HG03135 (cell line): ENCODE measurements around the gene HIGD2A.
A peak's percentile ranks its signal among the peaks of the same experiment; 100 is the strongest.

Source experiments
- ATAC-seq: cut with Tn5 transposase; IDR thresholded peaks from one replicate; pipeline ENCODE4 v1.9.1; 2021; ENCODE audit warnings: mild to moderate bottlenecking, moderate library complexity; ENCODE audit not compliant: unreplicated experiment

HIGD2A gene

DNA sequence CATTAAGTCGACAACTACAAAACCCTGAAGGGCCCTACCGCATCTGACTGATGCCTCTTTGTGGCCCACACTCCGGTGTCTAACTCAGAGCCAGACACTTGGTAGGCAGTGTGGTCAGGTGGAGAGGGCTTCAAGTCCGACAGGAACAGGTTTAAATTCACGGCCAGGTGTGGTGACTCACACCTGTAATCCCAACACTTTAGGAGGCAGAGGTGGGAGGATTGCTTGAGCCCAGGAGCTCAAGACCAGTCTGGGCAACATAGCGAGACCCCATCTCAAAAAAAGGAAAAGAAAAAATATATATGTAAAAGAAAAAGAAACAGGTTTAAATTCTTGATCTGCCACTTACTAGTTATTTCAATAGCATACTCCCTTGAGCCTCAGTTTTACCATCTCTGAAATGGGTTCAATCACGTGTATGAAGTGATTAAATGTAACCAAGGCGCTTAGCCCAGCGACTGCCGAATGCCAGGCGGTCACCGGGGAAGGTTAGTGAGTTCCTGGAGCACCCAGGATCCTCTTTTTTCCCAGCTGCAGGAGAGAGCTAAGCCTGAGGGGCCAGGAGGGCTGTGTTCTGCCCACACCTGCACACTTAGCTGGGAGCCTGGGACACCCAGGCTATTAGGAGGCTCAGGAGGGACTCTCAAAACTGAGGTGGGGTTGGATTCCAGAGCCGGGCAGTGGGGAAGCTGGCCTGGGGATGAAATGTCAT, 26.8 kb downstream of the HIGD2A start:
- ATAC-seq: no peak

DNA sequence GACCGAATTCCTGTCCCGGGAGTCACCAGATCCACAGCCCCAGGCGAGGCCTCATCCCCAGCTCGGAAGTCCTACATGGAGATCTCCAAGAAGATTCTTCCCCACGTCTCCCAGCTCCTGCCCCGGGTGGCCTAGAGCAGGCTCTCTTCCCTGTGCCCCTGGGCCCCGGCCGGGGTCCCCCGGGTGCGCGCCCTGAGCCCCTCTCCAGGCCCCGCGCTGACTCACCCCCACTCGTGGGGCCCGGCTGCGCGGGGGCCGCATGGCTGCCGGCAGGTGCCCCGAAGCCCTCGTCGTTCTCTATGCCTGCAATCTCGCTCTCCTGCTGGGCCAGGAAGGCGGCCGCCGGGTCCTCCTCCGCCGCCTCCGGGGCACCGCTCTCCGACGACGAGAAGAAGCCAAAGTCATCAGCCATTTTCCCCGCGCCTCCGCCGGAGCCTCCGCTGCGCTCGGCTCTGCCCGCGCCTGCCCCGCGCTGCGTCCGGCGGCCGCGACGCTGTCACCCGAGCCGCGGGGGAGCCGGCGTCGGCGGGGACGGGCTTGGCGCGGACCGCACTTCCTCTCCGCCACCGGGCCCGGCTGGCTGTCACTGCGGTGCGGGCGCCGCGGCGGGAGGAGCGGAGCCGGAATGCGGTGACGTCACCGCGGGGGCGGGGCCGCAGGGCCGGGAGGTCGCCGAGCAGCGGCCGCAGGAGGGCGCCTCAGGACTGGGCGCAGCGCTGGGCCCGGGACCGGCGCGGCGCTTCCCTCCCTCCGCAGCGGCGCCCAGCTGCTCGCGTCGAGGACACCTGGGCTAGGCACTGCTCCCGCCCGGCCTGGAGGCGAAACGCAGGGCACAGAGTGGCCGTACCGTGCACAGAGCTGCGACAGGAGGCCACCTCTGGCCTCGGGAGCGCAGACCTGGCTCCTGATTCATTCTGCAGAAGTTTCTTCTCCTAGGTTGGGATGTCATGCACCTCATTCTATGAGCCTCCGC, 27.7 kb downstream of the HIGD2A start, which contains the start of gene CLTB:
Gene CLTB (minus strand): TSS at position 588 of the 973 bp plus-strand sequence. CDS start 176 bp downstream, at position 412.
- ATAC-seq: peak; percentile 82

DNA sequence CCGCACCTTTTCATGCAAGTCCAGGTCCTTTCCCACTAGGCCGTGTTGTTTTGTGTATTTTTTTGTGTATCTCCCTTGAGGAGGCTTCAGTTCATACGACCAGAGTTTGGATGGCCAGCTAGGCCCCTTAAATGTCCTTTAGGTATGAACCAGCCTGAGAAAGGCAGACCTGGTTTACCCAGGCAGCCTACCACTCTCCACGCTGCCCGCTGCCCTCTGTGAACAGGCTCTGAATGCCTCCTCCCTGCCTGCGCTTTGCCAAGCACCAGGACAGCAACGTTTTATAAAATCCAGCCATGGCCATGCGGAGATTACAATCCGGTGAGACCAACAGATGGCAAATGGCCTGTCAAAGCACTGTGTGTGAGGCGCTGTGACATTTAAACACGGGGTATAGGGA, 28.4 kb downstream of the HIGD2A start:
- no peak for ATAC-seq

DNA sequence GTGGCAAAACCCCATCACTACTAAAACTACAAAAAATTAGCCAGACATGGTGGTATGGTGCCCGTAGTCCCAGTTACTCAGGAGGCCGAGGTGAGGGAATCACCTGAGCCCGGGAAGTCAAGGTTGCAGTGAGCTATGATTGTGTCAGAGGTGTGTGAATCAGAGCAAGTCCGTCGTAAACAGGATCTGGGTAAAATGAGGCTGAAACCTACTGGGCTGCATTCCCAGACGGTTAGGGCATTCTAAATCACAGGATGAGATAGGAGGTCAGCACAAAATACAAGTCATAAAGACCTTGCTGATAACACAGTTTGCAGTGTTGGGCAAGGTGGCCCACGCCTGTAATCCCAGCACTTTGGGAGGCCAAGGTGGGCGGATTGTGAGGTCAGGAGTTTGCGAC, 29.7 kb downstream of the HIGD2A start:
- ATAC-seq: no peak

DNA sequence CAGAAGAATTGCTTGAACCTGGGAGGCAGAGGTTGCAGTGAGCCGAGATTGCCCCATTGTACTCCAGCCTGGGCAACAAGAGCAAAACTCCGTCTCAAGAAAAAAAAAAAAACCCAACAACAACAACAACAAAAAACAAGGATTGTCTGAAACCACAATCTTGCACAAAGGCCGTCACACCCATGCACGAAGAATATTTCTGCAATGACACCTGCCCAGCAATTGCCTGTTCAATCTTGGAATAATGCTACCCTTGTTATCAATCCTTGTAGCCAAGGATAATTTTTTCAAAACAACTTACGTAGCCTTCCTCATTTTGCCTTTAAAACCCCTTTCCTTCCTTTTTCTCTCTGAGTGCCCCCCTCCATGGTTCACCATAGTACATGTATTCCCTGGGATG, 31.5 kb downstream of the HIGD2A start:
- ATAC-seq: no peak

DNA sequence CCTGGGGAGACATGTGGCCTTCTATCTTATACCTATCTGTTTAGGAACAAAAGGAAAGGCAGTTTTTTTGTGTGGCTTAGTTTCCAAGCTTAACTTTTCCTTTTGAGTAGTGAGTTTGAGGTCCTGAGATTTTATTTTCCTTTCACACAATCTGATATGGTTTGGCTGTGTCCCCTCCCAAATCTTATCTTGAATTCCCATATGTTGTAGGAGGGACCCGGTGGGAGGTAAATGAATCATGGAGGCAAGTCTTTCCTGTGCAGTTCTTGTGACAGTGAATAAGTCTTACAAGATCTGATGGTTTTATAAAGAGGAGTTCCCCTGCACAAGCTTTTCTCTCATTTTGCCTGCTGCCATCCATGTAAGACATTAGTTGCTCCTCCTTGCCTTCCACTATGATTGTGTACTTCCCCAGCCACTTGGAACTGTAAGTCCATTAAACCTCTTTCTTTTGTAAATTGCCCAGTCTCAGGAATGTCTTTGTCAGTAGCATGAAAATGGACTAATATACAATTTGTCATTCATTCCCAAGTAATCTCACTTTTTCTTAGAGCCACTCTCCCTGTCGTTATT, 32.5 kb downstream of the HIGD2A start:
- no peak for ATAC-seq

DNA sequence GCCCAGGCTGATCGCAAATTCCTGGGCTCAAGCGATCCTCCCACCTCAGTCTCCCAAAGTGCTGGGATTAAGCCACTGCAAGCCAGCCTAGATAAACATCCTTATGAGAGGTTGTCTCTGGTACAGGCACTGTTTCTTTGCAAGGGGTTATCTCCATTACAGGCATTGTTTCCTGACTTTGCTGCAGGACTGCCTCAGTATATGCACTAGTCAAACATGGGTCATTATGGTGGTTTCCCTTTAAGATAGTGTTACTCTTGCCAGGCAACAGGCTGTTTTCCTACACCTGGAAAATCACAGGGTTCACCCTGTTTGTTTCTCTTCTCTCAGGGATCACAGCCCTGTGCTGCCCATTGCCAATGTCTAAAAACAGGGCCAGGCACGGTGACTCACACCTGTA, 35.6 kb downstream of the HIGD2A start:
- ATAC-seq: no peak

DNA sequence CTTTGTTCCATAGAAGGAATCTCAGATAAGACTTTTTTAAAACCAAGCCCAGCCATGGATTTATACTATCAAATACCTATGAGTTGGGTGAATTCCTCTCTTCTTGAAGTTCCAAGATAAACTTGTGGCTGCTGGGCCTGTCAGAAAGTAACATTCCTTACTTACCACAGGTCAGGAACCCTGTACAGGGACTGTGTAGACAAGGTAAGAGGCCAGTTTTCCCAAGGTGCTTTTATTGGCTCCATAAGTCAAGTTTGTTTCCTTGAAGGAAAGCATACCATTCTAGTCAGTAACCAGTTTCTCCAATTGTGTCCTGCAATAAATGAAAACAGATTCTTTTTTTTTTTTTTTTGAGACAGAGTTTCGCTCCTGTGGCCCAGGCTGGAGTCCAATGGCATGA, 36.6 kb downstream of the HIGD2A start:
- ATAC-seq: no peak

DNA sequence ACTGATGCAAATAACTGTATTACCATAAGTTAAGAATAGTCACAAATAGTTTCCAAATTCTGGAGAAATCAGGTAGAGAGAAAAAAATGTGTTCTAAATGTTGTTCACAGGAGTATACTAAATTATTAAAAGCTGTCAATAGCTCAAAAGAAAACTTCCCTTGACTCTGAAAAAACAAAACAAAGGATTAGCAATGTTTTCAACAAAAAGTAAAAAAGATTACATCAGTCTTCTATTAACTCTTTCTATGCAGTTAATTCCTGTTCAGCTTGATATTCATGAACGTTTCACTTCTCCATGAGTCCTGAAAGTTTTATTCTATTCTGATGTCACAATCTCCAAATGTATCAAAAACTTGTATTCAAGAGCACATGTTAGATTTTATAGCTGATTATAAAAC, 37.2 kb downstream of the HIGD2A start:
- no peak for ATAC-seq

DNA sequence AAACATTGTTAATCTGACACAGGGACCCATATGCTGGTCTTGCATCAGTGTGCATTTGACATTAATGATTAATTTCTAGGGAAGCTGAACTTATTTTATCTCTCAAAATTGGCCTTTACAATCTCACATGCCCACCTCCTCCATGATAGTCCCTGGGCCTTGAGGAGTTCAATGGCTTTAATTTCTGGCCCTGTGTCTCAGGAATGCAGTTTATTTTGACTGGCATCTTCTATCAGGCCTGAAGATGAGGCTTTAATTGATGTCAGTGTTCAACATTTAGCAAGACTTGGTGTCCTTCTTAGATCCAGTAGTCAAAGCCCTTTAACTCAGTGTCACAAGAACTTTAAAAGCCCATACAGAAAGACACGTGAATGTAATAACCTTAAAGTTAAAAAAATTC, 38.3 kb downstream of the HIGD2A start:
- ATAC-seq: no peak

DNA sequence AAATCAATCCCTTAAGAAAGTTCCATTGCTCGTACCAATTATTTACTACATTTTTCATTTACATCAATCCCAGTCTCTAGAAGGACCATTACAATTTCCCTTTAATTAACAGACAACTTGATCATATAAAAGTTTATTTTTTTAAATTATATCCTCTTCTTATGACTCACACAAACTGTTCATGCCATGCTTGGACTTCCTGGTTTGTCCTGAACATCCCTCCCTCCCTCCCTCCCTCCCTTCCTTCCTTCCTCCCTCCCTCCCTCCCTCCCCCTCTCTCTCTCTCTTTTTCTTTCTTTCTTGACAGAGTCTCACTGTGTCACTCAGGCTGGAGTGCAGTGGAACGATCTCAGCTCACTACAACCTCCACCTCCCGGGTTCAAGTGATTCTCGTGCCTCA, 39.4 kb downstream of the HIGD2A start:
- ATAC-seq: no peak

DNA sequence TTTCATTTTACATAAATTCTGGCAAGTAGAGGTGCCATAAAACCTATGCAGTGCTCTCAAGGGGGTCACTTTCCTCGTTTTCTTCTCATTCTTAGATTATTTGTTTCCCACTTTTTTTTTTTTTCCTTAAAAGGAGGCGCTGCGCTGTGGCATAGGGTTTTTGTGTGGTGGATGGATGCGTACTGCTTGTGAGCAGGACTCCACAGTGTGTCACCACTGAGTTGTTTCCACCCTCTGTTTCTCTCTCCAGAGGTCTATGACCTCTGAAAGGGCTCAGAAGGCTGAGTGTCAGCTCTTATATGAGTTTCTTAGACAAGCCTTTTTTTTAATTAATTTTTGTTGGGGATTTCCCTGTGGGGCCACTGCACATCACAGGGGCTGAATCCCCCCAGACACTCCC, 41.4 kb downstream of the HIGD2A start:
- no peak for ATAC-seq

DNA sequence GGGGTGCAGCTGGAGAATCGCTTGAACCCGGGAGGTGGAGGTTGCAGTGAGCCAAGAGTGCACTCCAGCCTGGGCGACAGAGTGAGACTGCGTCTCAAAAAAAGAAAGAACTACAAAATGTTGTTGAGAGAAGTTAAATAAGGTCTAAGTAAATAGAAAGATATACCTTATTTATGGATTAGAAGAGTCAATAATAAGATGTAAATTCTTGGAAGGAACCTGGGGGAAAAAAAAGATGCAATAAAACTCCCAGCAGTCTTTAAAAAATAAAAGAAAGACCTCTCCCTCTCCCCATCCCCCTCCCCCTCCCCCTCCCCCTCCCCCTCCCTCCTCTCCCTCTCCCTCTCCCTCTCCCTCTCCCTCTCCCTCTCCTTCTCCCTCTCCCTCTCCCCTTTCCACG, 44.2 kb downstream of the HIGD2A start:
- no peak for ATAC-seq

DNA sequence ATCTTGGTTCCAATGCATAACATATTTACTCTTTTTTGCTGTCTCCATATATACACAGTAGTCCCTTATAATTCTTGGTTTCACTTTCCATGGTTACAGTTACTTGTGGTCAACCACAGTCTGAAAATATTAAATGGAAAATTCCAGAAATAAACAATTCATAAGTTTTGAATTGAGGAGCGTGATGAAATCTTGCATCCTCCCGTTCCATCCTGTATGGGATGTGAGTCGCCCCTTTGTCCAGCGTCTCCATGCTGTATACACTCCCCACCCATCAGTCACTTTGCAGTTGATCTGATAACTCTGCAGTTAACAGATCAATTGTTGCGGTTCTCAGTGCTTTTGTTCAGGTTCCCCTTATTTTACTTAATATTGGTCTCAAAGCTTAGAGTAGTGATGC, 48.1 kb downstream of the HIGD2A start:
- ATAC-seq: no peak

DNA sequence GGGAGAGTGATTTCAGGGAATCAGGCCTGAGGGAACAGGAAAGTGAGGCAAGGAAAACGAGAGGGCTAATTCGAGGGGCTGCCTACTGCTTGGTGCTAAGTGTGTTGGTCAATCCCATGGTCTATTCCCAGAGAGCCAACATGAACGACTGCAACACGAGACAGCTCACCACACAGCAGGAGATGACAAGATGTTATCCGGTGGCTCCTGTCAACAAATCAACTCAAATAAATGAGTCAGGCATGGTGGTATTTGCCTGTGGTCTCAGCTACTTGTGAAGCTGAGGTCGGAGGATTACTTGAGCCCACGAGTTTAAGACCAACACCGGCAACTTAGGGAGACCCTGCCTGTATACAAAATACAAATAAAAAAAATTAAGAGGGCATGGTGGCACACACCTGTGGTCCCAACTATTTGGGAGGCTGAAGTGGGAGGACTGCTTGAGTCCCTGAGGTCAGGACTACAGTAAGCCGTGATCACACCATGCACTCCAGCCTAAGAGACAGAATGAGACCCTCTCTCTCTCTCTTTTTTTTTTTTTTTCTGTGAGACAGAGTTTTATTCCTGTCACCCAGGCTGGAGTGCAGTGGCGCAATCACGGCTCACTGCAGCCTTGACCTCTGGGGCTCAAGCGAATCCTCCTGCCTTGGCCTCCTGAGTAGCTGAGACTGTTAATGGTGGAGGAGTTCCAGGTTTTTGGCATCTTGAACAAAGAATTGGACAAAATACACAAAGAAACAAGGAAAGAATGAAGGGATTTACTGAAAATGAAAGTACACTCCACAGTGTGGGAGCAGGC, 50.6 kb downstream of the HIGD2A start:
- no peak for ATAC-seq
